Right cardiac atrium (tissue), 5 donors: ENCODE data around the gene KCNB1. TPM values are rescaled to one million over a fixed set of nuclear protein-coding genes. Genes with fewer than 3 reads are reported as not detected.
A peak's percentile ranks its signal among the peaks of the same experiment; 100 is the strongest.

Source experiments
- ATAC-seq, 2 donors: fragments of 200-7000 bp; cut with Tn5 transposase; one replicate each; pipeline versions ENCODE4 v1.8.0 to v1.9.1; 2020; ENCODE audit warnings: moderate library complexity in 2 of 2, mild to moderate bottlenecking in 1 of 2
- DNase-seq, 3 donors: peaks; one replicate each; pipeline ENCODE4 v3.0.0-alpha.2; 2020
- H3K27ac ChIP-seq: one replicate; pipeline ENCODE4 v1.5.1; 2013; ENCODE audit warnings: mild to moderate bottlenecking, low read length, control low read depth, moderate library complexity
- H3K27me3 ChIP-seq: one replicate; pipeline ENCODE4 v1.6.1; 2013; ENCODE audit not compliant: control insufficient read depth, insufficient read depth
- H3K4me1 ChIP-seq: one replicate; pipeline ENCODE4 v1.6.1; 2013; ENCODE audit warnings: low read length; ENCODE audit not compliant: control insufficient read depth, insufficient read depth
- H3K4me3 ChIP-seq: one replicate; pipeline ENCODE4 v1.5.1; 2013; ENCODE audit warnings: low read length, control low read depth
- H3K9me3 ChIP-seq: one replicate; pipeline ENCODE4 v1.6.1; 2013; ENCODE audit warnings: low read length; ENCODE audit not compliant: control insufficient read depth
- WGBS: extraction: QIAGEN DNeasy Blood & Tissue Kit; methylation state at CpG from one replicate; pipeline ENCODE4 v1.1.7; 2013; 5-methylcytosine and 5-hydroxymethylcytosine counted together
- intact Hi-C, 4 donors: fragments of 100-400 bp; cut with DNase I; formaldehyde crosslinking; loops; one replicate each; pipeline versions ENCODE4 v1.11.0 to v1.14.0; 2022 to 2023
- polyA plus RNA-seq: library from polyadenylated mRNA; stranded (reverse); fragments of 200-250 nt; gene quantifications from one replicate; pipeline ENCODE4 v1.2.3, GENCODE V29; 2013
- total RNA-seq, 4 donors: library from RNA; stranded (reverse); fragmentation: NEBNext Ultra II Directional; extraction: Animal tissue kit (Norgen Biotek cat#: 25700); gene quantifications; one replicate each; pipeline ENCODE4 v1.2.1, GENCODE V29; 2021
- donor health status: healthy with polysubstance abuse.
- donor health status: DM: no; HTN: yes; CAD: no.
- donor health status: DM: no; HTN: no; CAD: no.
- donor health status: DM: no; HTN: yes; CAD: no; lungs with severe emphysema.
- donor health status: DM: yes; HTN: yes; CAD: no.

Gene KCNB1
- total and polyA plus RNA-seq, 5 donors, result 0.35 to 1.6 (median 0.66) TPM

GRCh38 chr20:49398401-49399144, 83.9 kb downstream of the KCNB1 start:
- no peaks in the 10 kb centered on the region for H3K9me3 ChIP-seq
- H3K4me1 ChIP-seq, result peaks cover 9% of the 10 kb centered on the region
- WGBS, result 87% methylated on average over 4 of the region's 4 CpGs
- H3K4me3 ChIP-seq, result no peak overlapping the region
- H3K27me3 ChIP-seq, result no peaks in the 10 kb centered on the region
- ATAC-seq (no peak), DNase-seq (no peak)
- intact Hi-C loops, result no loop called here
- no peak overlapping the region for H3K27ac ChIP-seq

- intact Hi-C loops, result no loop called here
- H3K27me3 ChIP-seq, result no peaks in the 10 kb centered on the region
- H3K27ac ChIP-seq, result no peak overlapping the region
- H3K9me3 ChIP-seq, result no peaks in the 10 kb centered on the region
- DNase-seq (peak in 1 of 3 donors; percentile 64), ATAC-seq (peak in 1 of 2 donors; percentile 64)
- peaks cover 9% of the 10 kb centered on the region for H3K4me1 ChIP-seq
- WGBS, result 71% methylated on average over 6 of the region's 6 CpGs
- H3K4me3 ChIP-seq, result no peak overlapping the region
Measured at GRCh38 chr20:49397525-49397924, 84.9 kb downstream of the KCNB1 start.

GRCh38 chr20:49396230-49396629, 86.2 kb downstream of the KCNB1 start:
- H3K27ac ChIP-seq, result no peak overlapping the region
- no peaks in the 10 kb centered on the region for H3K27me3 ChIP-seq
- no peak overlapping the region for H3K4me3 ChIP-seq
- H3K9me3 ChIP-seq, result no peaks in the 10 kb centered on the region
- no peak for DNase-seq
- intact Hi-C loops, result no loop called here
- no peak for ATAC-seq
- 92% methylated on average over 7 of the region's 7 CpGs for WGBS
- peaks cover 13% of the 10 kb centered on the region for H3K4me1 ChIP-seq

- H3K4me1 ChIP-seq, result peaks cover 9% of the 10 kb centered on the region
Measured at GRCh38 chr20:49395659-49396058, 86.8 kb downstream of the KCNB1 start.

GRCh38 chr20:49395183-49395582, 87.3 kb downstream of the KCNB1 start:
- no peaks in the 10 kb centered on the region for H3K27me3 ChIP-seq
- peaks cover 4% of the 10 kb centered on the region for H3K4me1 ChIP-seq
- H3K9me3 ChIP-seq, result no peaks in the 10 kb centered on the region
- no peak overlapping the region for H3K4me3 ChIP-seq
- ATAC-seq (peak in 1 of 2 donors; percentile 66), DNase-seq (peak in 2 of 3 donors; percentile 78 to 80)
- intact Hi-C loops, result no loop called here
- 51% methylated on average over 14 of the region's 14 CpGs for WGBS
- H3K27ac ChIP-seq, result no peak overlapping the region

More at GRCh38 chr20:49395659-49396058, 86.8 kb downstream of the KCNB1 start:
- DNase-seq, result no peak
- Histone ChIP-seq H3K4me3 (no peak overlapping the region), H3K27ac (no peak overlapping the region), H3K27me3 (no peaks in the 10 kb centered on the region), H3K9me3 (no peaks in the 10 kb centered on the region)
- intact Hi-C loops, result no loop called here
- 87% methylated on average over 11 of the region's 11 CpGs for WGBS
- ATAC-seq, result no peak

- Histone ChIP-seq H3K4me3 (no peak overlapping the region), H3K4me1 (peaks cover 4% of the 10 kb centered on the region), H3K27ac (no peak overlapping the region), H3K27me3 (no peaks in the 10 kb centered on the region), H3K9me3 (no peaks in the 10 kb centered on the region)
- ATAC-seq (no peak), DNase-seq (no peak)
- 66% methylated on average over 8 of the region's 8 CpGs for WGBS
- intact Hi-C loops, result loop anchor here in 1 of 4 donors (5.0 kb wide), 1 partner anchor 88 kb away; the partner anchor contains the start of gene KCNB1
Measured at GRCh38 chr20:49394757-49395156, 87.7 kb downstream of the KCNB1 start.

GRCh38 chr20:49394264-49394663, 88.2 kb downstream of the KCNB1 start:
- peaks cover 4% of the 10 kb centered on the region for H3K4me1 ChIP-seq
- H3K4me3 ChIP-seq, result no peak overlapping the region
- ATAC-seq (peak; percentile 28 to 39), DNase-seq (peak in 1 of 3 donors; percentile 19)
- H3K27me3 ChIP-seq, result no peaks in the 10 kb centered on the region
- WGBS, result 63% methylated on average over 4 of the region's 4 CpGs
- intact Hi-C loops, result loop anchor here in 1 of 4 donors (5.0 kb wide), 1 partner anchor 88 kb away; the partner anchor contains the start of gene KCNB1
- H3K27ac ChIP-seq, result no peak overlapping the region
- H3K9me3 ChIP-seq, result no peaks in the 10 kb centered on the region

GRCh38 chr20:49393803-49394202, 88.7 kb downstream of the KCNB1 start:
- WGBS, result 82% methylated on average over 1 of the region's 1 CpG
- H3K9me3 ChIP-seq, result no peaks in the 10 kb centered on the region
- no peak overlapping the region for H3K27ac ChIP-seq
- intact Hi-C loops, result loop anchor here in 1 of 4 donors (5.0 kb wide), 1 partner anchor 88 kb away; the partner anchor contains the start of gene KCNB1
- peaks cover 4% of the 10 kb centered on the region for H3K4me1 ChIP-seq
- ATAC-seq (no peak), DNase-seq (no peak)
- H3K4me3 ChIP-seq, result no peak overlapping the region
- H3K27me3 ChIP-seq, result no peaks in the 10 kb centered on the region

GRCh38 chr20:49392745-49393144, 89.7 kb downstream of the KCNB1 start:
- intact Hi-C loops, result loop anchor here in 1 of 4 donors (5.0 kb wide), 1 partner anchor 90 kb away; the partner anchor contains the start of gene KCNB1
- no peak for DNase-seq
- ATAC-seq, result no peak
- no peak overlapping the region for H3K4me3 ChIP-seq
- no peaks in the 10 kb centered on the region for H3K27me3 ChIP-seq
- no peak overlapping the region for H3K27ac ChIP-seq
- WGBS, result 88% methylated on average over 4 of the region's 4 CpGs
- H3K4me1 ChIP-seq, result peaks cover 4% of the 10 kb centered on the region
- H3K9me3 ChIP-seq, result no peaks in the 10 kb centered on the region

- WGBS, result 58% methylated on average over 7 of the region's 7 CpGs
- peak; percentile 27 to 77 for ATAC-seq
Measured at GRCh38 chr20:49391404-49392245, 90.8 kb downstream of the KCNB1 start.

More at GRCh38 chr20:49391404-49392245, 90.8 kb downstream of the KCNB1 start:
- Histone ChIP-seq H3K27ac (peak overlapping the region; percentile 48), H3K4me1 (peaks cover 4% of the 10 kb centered on the region), H3K9me3 (no peaks in the 10 kb centered on the region), H3K27me3 (no peaks in the 10 kb centered on the region), H3K4me3 (no peak overlapping the region)
- no peak for DNase-seq
- intact Hi-C loops, result loop anchor here in 1 of 4 donors (5.0 kb wide), 1 partner anchor 91 kb away; the partner anchor contains the start of gene KCNB1
